CD14-positive monocyte (primary cell): ENCODE results near the gene AOPEP. TPM values are rescaled to one million over a fixed set of nuclear protein-coding genes. Genes with fewer than 3 reads are reported as not detected.

ENCODE experiments used
- DNase-seq, 3 donors: peaks; one replicate each; pipeline ENCODE4 v3.0.0-alpha.2; 2011 to 2022
- H2AFZ ChIP-seq: 2 replicates; pipeline ENCODE4 v1.6.0; 2012; ENCODE audit warnings: mild to moderate bottlenecking, low read depth, low read length, inconsistent platforms; ENCODE audit not compliant: insufficient read depth, poor library complexity, severe bottlenecking
- H3K27ac ChIP-seq, 2 donors: 1 replicate in 1 of 2; 2 replicates in 1 of 2; pipeline ENCODE4 v1.5.1; 2012 to 2013; ENCODE audit warnings: low read length in 2 of 2, control low read depth in 1 of 2, inconsistent platforms in 1 of 2, low read depth in 1 of 2, mild to moderate bottlenecking in 1 of 2
- H3K27me3 ChIP-seq, 2 donors: one replicate each; pipeline versions ENCODE4 v1.6.0 to v1.6.1; 2011 to 2013; ENCODE audit warnings: low read length in 2 of 2; ENCODE audit not compliant: control insufficient read depth in 2 of 2, insufficient read depth in 2 of 2
- H3K36me3 ChIP-seq, 2 donors: replicated peaks in 1 of 2; 1 replicate in 1 of 2; 2 replicates in 1 of 2; pipeline versions ENCODE4 v1.5.1 to v1.6.1; 2012 to 2013; ENCODE audit warnings: low read length in 2 of 2, control low read depth in 1 of 2, inconsistent platforms in 1 of 2, mild to moderate bottlenecking in 1 of 2; ENCODE audit not compliant: insufficient read depth in 2 of 2, control insufficient read depth in 1 of 2
- H3K4me1 ChIP-seq, 2 donors: 1 replicate in 1 of 2; 2 replicates in 1 of 2; pipeline versions ENCODE4 v1.5.1 to v1.6.1; 2012 to 2013; ENCODE audit warnings: low read length in 2 of 2, control low read depth in 1 of 2, inconsistent platforms in 1 of 2, mild to moderate bottlenecking in 1 of 2, moderate library complexity in 1 of 2; ENCODE audit not compliant: insufficient read depth in 2 of 2, control insufficient read depth in 1 of 2
- H3K4me2 ChIP-seq: replicated peaks from 2 replicates; pipeline ENCODE3; 2012; ENCODE audit warnings: low read length, moderate library complexity, mild to moderate bottlenecking; ENCODE audit not compliant: poor library complexity, severe bottlenecking; ENCODE audit errors: extremely low read depth
- H3K4me3 ChIP-seq, 3 experiments: fragments of 200-600 bp in 1 of 3; sonication (generic) in 1 of 3; replicated peaks in 1 of 3; 1 replicate in 2 of 3; 2 replicates in 1 of 3; pipeline ENCODE4 v1.5.1; 2011 to 2013; ENCODE audit warnings: low read length in 3 of 3, mild to moderate bottlenecking in 3 of 3, control low read depth in 2 of 3, low read depth in 2 of 3, inconsistent platforms in 1 of 3, moderate library complexity in 1 of 3
- H3K79me2 ChIP-seq: 2 replicates; pipeline ENCODE4 v1.6.0; 2012; ENCODE audit warnings: mild to moderate bottlenecking, control low read depth, inconsistent platforms, low read length, moderate library complexity; ENCODE audit not compliant: insufficient read depth
- H3K9ac ChIP-seq: 2 replicates; pipeline ENCODE4 v1.6.0; 2017; ENCODE audit warnings: low read length, mild to moderate bottlenecking; ENCODE audit not compliant: insufficient read depth, poor library complexity, severe bottlenecking
- H3K9me3 ChIP-seq, 2 donors: replicated peaks in 1 of 2; 1 replicate in 1 of 2; 2 replicates in 1 of 2; pipeline versions ENCODE4 v1.5.1 to v1.6.1; 2012 to 2013; ENCODE audit warnings: low read length in 2 of 2, control low read depth in 1 of 2; ENCODE audit not compliant: control insufficient read depth in 1 of 2, insufficient read depth in 1 of 2
- H4K20me1 ChIP-seq: 2 replicates; pipeline ENCODE4 v1.6.0; 2012; ENCODE audit warnings: mild to moderate bottlenecking, low read length, control low read depth, moderate library complexity; ENCODE audit not compliant: insufficient read depth
- H3K27ac Mint-ChIP-seq, 7 donors: one replicate each; pipeline ENCODE4 v1.8.0; 2020; ENCODE audit warnings: mild to moderate bottlenecking in 7 of 7, mixed read lengths in 7 of 7, moderate library complexity in 6 of 7, inconsistent platforms in 2 of 7
- H3K27me3 Mint-ChIP-seq, 3 donors: one replicate each; pipeline ENCODE4 v1.8.0; 2021 to 2022; ENCODE audit warnings: low read depth in 3 of 3, mild to moderate bottlenecking in 3 of 3, mixed read lengths in 3 of 3, moderate library complexity in 3 of 3, inconsistent platforms in 1 of 3
- H3K36me3 Mint-ChIP-seq, 2 donors: one replicate each; pipeline ENCODE4 v1.8.0; 2020; ENCODE audit warnings: mixed read lengths in 2 of 2, inconsistent platforms in 1 of 2, mild to moderate bottlenecking in 1 of 2
- H3K4me1 Mint-ChIP-seq: one replicate; pipeline ENCODE4 v1.8.0; 2020; ENCODE audit warnings: mild to moderate bottlenecking, mixed read lengths
- H3K4me3 Mint-ChIP-seq, 2 donors: one replicate each; pipeline ENCODE4 v1.8.0; 2020; ENCODE audit warnings: mild to moderate bottlenecking in 2 of 2, mixed read lengths in 2 of 2, moderate library complexity in 1 of 2
- H3K9me3 Mint-ChIP-seq, 7 donors: one replicate each; pipeline ENCODE4 v1.8.0; 2020 to 2022; ENCODE audit warnings: mixed read lengths in 7 of 7, mild to moderate bottlenecking in 6 of 7, moderate library complexity in 6 of 7, inconsistent platforms in 2 of 7
- CTCF ChIP-seq: fragments of 200-600 bp; IDR thresholded peaks from one replicate; pipeline ENCODE4 v1.8.0; 2022; ENCODE audit warnings: antibody characterized with exemption, mild to moderate bottlenecking
- WGBS: methylation state at CpG from one replicate; pipeline ENCODE4 v1.1.5; 2013; ENCODE audit warnings: missing lambda C conversion rate; ENCODE audit not compliant: insufficient coverage; 5-methylcytosine and 5-hydroxymethylcytosine counted together
- intact Hi-C, 2 donors: fragments of 100-400 bp; cut with micrococcal nuclease; formaldehyde crosslinking; loops; one replicate each; pipeline versions ENCODE4 v1.15.0 to v1.15.1; 2023
- polyA plus RNA-seq, 3 donors: library from polyadenylated mRNA; depleted of rRNA in 1 of 3; unstranded in 2 of 3; stranded (reverse) in 1 of 3; fragments of 300-500 nt in 2 of 3; fragments of >200 nt in 1 of 3; fragmentation: Illumina TruSeq in 2 of 3; gene quantifications; 1 replicate in 2 of 3; 2 replicates in 1 of 3; pipeline ENCODE4 v1.2.3, GENCODE V29; 2012 to 2021

AOPEP gene
- polyA plus RNA-seq, 3 donors = 3.0 to 4.1 (median 3.1) TPM

- no peak overlapping the region for H3K9ac ChIP-seq
Observed at GRCh38 chr9:94782355-94783101, 56.0 kb downstream of the AOPEP start.

DNA sequence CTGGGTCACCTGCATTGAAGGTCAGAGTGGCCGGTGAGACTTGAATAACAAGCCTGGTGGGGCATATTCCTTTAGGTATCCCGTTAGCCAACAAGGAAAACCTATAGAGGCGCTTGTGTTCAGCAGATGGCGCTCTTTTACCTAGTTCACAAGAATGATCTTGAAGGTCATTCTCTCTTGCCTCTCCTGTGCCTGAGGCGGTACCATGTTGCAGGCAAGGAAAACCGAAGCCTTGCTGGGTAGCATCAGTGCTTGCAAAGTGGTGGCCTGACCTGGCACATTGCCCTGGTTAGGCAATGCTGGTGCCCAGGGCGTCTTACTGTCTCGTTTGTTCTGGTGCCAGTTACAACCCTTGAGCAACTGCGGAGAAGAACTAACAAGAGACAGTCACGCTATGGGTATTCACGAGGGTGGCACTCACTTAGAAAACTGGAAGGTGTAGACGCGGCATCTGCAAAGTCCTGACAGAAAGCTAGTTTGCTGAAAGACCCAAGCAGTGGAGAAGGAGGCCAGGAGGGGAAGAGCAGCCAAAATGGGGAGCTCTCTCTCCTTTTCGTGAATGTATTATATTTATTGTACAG lies 56.7 kb downstream of the AOPEP start:
- H3K27me3 Mint-ChIP-seq = no peaks in the 10 kb centered on the region
- H2AFZ ChIP-seq = no peak overlapping the region
- H3K27ac Mint-ChIP-seq = no peak overlapping the region
- peaks cover 3% of the 10 kb centered on the region for H3K4me1 Mint-ChIP-seq
- H3K27me3 ChIP-seq = no peaks in the 10 kb centered on the region
- no peaks in the 10 kb centered on the region for H3K36me3 ChIP-seq
- peak; percentile 47 for TF ChIP-seq CTCF
- H3K9ac ChIP-seq = no peak overlapping the region
- H3K9me3 ChIP-seq = no peaks in the 10 kb centered on the region
- intact Hi-C loops = no loop called here
- no peaks in the 10 kb centered on the region for H4K20me1 ChIP-seq
- H3K79me2 ChIP-seq = no peaks in the 10 kb centered on the region
- H3K4me1 ChIP-seq = no peaks in the 10 kb centered on the region
- DNase-seq = peak in 2 of 3 donors; percentile 17 to 30
- peaks cover 0 to 3% of the 10 kb centered on the region in 2 donors for H3K36me3 Mint-ChIP-seq
- WGBS = 48% methylated on average over 13 of the region's 14 CpGs
- no peak overlapping the region for H3K27ac ChIP-seq
- H3K9me3 Mint-ChIP-seq = no peaks in the 10 kb centered on the region
- H3K4me3 Mint-ChIP-seq = no peak overlapping the region
- H3K4me3 ChIP-seq = no peak overlapping the region
- no peak overlapping the region for H3K4me2 ChIP-seq

More at GRCh38 chr9:94782355-94783101, 56.0 kb downstream of the AOPEP start:
- H3K27ac ChIP-seq = no peak overlapping the region
- Mint-ChIP-seq H3K27ac (no peak overlapping the region), H3K27me3 (no peaks in the 10 kb centered on the region), H3K4me1 (peaks cover 3% of the 10 kb centered on the region), H3K4me3 (no peak overlapping the region), H3K36me3 (peaks cover 0 to 3% of the 10 kb centered on the region in 2 donors), H3K9me3 (no peaks in the 10 kb centered on the region)
- H3K79me2 ChIP-seq = no peaks in the 10 kb centered on the region
- intact Hi-C loops = no loop called here
- H3K36me3 ChIP-seq = no peaks in the 10 kb centered on the region
- TF ChIP-seq CTCF = no peak
- H3K27me3 ChIP-seq = no peaks in the 10 kb centered on the region
- H3K4me3 ChIP-seq = no peak overlapping the region
- H4K20me1 ChIP-seq = no peaks in the 10 kb centered on the region
- H3K4me2 ChIP-seq = no peak overlapping the region
- WGBS = 100% methylated on average over 1 of the region's 6 CpGs
- H3K4me1 ChIP-seq = no peaks in the 10 kb centered on the region
- no peaks in the 10 kb centered on the region for H3K9me3 ChIP-seq
- DNase-seq = no peak
- H2AFZ ChIP-seq = no peak overlapping the region
